ENCODE results near the gene UBASH3B.
"Not testable (repeated sequence)": the region's sequence is repeated elsewhere in the genome, so short reads cannot be mapped to it uniquely, and the experiment has no call there.

The UBASH3B gene

DNA sequence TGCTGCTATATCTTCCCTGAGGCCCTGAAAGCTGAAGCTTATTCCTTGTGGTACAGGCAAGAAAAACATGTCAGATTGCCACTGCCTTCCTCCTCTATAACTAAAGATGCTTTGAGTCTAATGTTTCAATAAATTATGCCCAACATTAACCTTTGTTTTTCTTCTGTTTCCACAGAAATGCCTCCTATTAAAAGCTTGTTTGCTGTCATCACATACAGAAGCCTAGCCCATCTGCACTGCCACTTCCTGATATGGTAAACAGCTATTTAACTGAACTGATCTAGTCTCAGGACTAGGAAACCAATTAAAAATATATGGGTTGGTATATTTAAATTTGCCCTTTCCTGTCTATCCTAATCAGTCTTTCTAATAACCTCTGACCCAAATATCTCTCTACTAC lies 165.6 kb downstream of the UBASH3B start:
- FAIRE-seq = no peak

DNA sequence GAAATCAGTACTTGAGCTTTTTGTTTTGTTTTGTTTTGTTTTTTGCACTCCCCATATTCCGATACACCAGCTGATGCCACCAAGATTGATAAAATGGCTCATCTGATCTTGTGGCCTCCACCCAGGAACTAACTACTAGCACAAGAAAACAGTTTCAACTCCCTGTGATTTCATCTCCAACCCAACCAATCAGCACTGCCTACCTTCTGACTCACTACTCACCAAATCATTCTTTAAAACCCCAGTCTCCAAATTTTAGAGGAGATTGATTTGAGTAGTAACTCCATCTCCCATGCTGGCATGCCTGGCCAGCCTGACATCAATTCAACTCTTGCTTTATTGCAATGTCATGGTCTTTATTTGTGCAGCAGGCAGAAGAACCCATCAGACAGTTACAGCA lies 166.7 kb downstream of the UBASH3B start:
- no peak for FAIRE-seq

DNA sequence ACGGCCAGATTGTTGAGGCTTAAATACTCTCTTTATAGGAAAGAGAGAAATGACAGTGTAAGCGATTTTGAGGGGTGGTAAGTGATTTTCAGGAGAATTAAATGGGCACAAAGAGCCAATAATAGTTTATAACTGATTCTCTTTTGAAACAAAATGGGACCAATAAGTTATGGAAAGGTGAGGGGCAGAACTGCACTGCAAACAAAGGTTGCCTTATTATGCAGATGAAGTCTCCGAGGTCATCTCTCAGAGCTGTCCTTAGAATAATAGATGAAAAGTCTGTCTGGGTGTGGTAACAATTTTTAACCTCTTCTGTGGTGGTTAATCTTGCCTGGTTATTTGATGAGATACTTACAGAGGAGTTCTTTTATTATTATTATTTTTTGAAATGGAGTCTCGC lies 168.0 kb downstream of the UBASH3B start:
- no peak for FAIRE-seq

DNA sequence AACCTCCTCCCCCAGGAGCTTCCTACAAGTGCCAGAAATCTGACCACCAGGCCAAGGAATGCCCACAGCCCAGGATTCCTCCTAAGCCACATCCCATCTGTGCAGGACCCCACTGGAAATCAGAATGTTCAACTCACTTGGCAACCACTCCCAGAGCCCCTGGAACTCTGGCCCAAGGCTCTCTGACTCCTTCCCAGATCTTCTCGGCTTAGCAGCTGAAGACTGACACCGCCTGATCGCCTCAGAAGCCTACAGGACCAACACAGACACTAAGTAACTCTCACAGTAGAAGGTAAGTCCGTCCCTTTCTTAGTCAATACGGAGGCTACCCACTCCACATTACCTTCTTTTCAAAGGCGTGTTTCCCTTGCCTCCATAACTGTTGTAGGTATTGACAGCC lies 173.8 kb downstream of the UBASH3B start:
- FAIRE-seq = not testable (repeated sequence)

DNA sequence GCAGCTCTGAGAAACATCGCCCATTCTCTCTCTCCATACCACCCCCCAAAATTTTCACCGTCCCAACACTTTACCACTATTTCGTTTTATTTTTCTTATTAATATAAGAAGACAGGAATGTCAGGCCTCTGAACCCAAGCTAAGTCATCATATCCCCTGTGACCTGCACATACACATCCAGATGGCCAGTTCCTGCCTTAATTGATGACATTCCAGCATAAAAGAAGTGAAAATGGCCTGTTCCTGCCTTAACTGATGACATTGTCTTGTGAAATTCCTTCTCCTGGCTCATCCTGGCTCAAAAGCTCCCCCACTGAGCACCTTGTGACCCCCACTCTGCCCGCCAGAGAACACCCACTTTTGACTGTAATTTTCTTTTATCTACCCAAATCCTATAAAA lies 176.8 kb downstream of the UBASH3B start:
- FAIRE-seq = not testable (repeated sequence)

DNA sequence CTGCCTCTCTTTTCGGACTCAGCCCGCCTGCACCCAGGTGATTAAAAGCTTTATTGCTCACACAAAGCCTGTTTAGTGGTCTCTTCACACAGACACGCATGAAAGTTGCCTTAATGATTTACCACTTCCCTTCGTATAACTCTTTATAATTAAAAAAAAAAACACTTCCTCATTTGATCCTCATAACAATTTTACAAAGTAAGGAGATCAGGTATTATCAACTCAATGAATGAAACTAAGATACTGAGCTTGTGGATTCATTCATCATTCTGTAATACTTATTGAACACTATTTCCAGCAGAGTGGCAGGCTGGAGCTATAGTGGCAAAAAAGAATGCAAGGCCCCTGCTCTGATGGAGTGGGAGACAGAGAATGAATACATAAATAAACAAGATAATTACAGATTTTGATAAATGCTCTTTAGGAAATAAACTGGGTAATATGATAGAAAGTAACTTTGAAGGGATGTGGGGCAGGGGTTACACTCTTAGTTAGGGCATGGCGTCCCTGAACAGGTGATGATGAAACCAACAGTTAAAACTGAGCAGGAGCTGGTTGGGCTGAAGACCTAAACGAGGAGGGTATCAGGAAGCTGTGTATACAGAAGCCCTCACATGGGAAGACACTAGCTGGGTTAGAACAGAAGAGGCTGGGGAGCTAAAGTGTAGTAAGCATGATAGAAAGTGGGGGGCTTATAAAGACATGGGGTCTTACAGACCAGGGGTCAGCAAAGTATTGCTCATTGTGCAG lies 177.4 kb downstream of the UBASH3B start:
- no peak for FAIRE-seq

DNA sequence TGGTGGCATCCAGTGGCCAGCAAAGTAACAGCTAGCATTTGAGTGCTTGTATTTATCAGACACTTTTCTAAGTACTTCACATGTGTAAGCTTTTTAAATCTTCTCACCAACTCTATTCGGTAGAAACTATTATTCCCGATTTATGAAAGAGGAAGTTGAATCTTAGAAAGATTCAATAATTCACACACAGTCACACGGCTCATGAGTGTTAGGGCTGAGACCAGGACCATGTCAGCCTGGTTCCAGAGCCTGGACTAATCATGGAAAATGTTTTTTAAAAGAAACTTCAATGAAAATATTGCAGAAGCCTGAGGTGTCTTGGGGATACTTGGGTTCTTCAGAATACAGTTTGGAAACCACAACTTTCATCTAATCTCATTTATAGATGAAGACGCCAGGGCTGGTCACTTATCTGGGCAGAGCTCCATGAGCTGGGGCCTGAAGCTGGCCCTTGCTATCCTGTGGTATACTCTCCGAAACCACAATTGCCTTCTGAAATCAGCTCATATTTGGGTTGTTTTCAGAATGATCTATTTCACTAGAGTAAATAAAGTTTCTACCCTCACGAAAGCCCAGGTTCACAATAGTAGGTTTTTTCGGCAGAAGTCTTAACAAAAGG lies 178.4 kb downstream of the UBASH3B start:
- FAIRE-seq = no peak

DNA sequence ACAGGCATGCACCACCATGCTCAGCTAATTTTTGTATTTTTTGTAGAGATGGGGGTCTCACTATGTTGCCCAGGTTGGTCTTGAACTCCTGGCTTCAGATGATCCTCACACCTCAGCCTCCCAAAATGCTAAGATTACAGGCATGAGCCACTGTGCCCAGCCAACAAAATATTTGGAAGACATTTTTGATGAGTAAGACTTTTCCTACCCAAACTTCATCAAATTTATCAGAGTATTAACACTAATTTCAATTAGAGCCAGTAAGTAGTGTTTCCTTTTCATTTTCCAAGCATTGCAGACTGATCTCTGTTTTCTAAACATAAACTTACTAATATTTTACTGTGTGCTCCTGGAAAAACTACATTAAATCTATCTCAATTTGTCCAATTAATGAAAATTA lies 181.4 kb downstream of the UBASH3B start:
- no peak for FAIRE-seq

DNA sequence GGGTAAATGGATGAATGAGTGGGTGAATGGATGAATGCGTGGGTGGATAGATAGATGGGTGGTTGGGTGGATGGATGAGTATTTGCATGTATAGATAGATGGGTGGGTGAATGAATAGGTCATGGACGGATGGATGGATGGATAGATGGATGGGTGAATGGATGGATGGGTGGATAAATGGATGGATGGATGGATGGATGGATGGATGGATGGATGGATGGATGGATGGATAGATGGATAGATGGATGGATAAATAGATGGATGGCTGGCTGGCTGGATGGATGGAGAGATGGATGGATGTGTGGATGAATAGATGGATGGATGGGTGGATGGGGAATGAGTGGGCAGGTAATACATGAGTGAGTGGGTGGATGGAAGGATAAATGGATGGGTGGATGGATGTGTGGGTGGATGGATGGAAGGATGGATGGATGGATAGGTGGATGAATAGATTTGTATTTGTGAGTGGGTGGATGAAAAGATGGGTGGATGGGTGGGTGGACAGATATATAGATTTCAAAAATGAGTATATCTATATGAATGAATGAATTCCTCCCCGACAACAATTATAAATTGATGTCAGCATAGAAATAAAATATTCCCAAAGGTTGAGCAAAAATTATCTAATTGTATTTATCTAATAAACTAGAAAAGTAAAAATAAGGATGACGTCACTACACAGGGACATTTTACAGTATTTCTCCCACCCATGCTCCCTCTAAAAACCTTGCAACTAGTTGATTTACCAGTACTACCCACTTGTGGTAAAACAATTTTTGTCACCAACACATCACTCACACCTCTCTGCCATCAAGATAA lies 182.2 kb downstream of the UBASH3B start:
- no peak for FAIRE-seq

DNA sequence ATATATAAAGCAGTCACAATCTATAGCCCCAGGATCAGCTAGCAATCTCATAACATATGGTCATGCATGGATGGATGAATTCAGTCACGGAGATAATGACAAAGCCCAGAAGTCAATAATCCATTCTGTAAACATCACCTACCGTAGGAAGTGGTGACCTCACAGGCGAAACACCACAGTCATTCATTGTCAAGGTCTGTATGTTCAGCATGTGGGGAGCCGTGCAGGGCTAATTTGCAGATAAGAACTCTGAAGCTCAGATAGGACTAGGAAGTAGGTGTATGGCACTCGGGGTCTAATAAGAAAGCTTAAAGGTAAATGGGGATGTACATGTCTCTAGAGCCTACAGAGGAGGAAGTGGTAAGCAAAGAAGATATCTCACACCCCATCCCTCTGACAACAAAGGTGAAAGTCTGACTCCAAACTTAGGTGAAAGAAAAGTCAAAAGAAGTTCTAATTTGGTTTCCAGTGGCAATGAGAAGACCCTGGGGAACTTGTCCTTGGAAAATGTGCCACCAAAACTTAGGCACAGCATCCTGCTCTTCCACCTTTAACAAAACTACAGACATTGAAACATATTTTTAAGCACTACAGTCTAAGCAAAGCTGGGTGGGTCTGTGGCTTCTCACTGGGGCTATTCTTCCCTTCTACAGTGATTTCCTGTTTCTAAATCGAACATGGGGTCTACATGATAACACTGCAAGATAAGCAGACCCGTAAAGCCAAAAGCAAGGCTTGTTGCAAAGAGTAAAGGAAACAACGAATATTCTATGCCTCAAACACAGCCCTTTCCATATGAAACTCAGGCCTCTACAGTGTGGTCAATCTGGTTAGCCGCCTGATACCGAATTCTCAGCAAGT lies 188.0 kb downstream of the UBASH3B start:
- FAIRE-seq = no peak

DNA sequence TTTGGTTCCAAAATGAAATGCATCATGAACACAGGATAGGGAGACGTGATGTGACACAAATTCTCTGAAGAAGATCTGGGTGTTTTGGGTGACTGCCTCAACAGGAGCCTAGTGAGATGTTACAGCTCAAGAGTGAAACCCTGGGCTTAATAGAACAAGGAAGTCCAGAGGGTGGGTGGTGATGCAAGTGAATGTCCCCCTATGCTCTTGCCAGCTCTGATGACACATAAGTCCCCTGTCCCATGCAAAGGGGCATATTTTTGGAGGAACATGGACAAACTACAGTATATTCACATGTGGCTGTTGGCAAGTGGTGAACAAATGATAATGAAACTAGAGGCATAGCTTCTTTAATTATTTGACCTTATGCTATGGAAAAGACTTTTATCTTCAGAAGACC lies 191.9 kb downstream of the UBASH3B start:
- FAIRE-seq = no peak

DNA sequence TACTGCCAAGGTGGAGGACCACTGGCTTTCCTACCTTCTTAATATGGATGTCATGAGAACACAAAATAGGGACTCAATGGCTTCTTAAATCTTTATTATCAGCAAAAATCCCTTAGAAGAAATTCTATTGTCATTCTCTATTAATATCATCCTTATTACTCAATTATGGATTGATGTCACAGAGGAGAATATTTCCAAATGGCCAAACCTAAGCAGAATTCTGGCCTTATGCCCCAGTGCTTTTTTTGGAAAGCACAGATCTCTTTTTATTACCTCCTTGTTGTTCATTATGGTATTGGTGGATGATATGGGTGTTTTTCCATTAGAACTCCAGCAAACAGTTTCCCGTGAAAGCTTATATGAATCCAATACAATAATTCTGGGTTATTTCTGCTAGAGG lies 192.7 kb downstream of the UBASH3B start:
- no peak for FAIRE-seq

DNA sequence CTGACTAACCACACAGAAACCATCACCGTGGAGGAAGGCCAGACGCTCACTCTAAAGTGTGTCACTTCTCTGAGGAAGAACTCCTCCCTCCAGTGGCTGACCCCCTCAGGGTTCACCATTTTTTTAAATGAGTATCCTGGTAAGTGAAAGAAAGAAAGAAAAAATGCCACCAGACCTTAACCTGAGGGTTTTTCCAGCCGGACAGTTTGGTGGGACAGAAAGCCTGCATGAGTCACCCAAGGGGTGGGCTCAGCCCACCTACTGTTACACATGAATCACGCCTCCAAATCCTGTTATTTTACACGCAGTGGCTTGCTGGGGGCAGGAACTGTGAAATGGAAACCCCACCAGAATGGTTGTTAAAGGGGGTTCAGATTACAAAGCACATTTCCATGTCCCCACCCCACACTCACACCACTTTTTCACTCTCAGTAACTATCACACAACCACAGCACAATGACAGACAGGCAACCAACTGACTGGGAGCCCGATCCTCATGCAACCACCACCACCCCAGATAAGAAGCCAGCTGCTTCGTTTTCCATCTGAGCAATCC lies 194.6 kb downstream of the UBASH3B start:
- FAIRE-seq = no peak

DNA sequence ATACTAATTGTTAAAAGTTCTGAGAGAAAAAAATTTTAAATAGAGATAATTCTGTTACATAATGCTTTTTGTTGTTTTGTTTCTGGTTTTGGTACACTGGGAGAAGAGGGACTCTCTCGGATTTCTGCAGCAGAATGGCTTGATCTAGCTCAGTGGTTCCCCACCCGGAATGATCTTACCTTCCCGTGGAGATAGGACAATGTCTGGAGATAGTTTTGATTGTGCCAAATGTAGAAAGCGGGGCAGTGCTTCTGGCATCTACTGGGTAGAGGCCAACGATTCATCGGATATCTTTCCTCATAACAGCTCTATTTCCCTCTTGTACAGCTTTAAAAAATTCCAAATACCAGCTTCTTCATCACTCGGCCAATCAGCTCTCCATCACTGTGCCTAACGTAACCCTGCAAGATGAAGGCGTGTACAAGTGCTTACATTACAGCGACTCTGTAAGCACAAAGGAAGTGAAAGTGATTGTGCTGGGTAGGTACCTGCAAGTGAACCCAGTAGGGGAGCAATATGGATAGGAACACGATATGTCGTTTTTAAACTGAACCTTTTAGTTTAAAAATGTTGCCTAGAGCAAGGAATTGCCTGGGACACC lies 195.9 kb downstream of the UBASH3B start:
- FAIRE-seq = no peak

DNA sequence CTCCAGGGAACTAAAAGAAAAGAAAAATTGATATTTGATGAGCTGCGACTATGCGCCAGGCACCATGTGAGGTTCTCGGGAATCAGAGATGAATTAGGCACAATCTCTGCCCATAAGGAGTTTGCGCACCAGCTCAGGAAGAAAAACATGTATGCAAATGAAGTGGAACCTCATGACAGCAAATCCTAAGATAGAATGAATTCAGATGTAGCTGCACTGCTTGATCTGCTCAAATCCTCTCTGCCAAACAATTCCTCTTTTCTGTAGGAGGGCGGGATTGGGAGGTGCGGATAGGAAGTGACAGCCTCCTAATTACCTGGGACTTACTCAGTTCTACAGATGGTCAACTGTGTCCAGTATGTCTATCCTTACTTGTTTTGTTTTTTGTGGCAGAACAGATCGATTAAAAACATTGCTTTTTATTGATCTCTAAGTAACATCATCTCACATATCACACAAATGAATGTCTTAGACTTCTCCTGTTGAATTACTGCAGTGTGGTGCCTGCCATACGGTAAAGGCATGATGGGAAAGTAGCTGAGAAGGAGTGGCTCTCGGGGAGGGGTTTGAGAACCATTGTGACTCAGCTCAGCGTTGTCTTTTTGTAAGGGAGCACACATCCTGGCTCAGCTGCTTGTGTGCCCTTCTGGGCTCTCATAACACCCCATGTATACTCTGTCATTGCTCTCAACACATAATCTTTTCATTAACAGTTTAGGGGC lies 196.7 kb downstream of the UBASH3B start:
- no peak for FAIRE-seq

DNA sequence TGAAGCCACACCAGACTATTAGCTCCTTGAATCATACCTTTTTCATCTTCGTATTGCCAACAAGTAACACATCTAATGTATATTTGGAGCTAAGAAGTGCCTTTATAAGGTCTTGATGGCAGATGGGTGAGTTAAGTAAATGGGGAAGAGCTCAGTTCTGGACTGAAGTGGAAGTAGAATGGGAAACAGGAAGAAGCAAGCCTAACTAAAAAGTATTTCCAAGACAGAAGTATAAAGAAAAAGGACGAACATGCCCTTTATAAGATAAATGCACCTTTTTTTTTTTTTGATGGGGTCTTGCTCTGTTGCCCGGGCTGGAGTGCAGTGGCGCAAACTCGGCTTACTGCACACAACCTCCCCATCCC lies 197.3 kb downstream of the UBASH3B start:
- no peak for FAIRE-seq

DNA sequence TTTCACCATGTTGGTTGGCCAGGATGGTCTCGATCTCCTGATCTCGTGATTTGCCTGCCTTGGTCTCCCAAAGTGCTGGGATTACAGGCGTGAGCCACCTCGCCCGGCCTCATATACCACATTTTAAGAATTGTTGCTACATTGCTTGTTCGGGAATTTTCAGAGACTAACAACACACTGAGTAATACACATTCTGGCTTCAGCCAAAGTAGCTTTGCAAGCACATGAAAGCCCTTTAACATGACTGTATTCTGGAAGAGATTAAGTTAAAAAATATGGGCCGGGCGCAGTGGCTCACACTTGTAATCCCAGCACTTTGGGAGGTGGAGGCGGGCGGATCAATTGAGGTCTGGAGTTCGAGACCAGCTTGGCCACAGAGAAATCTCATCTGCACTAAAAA lies 197.7 kb downstream of the UBASH3B start:
- no peak for FAIRE-seq

DNA sequence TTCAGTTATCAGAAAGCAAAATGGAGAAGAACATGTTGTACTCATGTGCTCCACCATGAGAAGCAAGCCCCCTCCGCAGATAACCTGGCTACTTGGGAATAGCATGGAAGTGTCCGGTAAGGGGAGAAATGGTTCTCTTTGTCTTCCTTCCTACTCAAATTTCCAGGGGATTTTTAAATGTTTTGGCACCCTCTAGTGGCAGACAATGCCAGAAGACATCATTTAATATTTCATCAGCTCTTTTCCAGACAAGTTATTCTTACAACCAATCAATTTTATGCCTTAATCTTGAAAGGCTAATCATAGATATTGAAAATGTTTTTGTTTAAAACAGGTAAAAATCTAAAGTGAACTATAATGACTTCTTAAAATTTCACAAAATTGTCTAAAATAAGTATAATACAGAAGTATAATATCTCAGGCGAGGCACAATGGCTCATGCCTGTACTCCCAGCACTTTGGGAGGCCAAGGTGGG lies 198.5 kb downstream of the UBASH3B start:
- FAIRE-seq = no peak

DNA sequence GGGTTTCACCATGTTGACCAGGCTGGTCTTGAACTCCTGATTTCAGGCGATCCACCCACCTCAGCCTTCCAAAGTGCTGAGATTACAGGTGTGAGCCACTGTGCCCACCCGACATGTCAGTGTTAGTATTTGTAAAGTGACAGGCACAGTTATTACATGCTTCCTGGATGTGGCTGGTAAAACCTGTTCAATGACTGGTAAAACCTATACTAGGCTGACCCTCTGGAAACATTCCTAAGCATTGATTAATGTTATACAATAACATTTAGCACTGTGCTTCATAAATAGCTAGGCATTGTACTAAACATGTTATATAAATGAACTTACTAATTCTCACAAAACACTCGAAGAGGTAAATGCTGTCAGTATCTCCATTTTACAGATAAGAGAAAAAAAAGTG lies 206.1 kb downstream of the UBASH3B start:
- FAIRE-seq = no peak

DNA sequence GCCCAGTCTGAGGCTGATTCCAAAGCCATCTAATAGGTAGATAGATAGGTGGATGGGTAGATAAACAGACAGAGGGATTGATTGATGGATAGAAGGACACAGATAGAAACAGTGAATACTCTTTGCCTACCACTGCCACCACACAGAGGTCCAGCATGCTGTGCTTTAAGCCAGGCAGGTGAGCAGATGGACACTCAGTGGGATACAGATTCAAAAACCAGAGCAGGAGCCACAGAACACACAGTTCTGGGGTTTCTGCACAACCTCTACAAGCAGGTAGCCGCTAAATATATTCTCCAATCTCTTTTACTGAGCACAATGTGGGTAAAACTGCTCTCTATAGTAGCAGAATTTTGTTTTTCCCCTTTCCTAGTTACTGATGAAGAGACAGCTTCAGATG lies 206.6 kb downstream of the UBASH3B start:
- FAIRE-seq = no peak

DNA sequence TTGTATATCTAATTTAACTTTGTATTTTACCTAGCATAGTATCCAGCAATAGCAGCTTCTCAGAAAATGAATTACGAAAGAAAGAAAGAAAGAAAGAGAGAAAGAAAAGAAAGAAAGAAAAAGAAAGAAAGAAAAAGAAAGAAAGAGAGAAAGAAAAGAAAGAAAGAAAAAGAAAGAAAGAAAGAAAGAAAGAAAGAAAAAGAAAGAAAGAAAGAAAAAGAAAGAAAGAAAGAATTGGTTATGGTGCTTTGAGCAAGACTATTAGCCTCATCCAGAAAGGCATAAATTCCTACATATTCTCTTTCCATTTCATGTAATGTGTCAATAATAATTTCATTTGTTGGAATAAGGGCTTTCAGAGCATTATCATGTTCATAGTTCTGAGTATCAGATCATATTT lies 207.6 kb downstream of the UBASH3B start:
- not testable (repeated sequence) for FAIRE-seq

Data from colon (tissue), 2 donors.